ENCODE data around the gene KLK15. TPM values are rescaled to one million over a fixed set of nuclear protein-coding genes. Genes with fewer than 3 reads are reported as not detected.

Gene KLK15
- 1 to 10 TPM in 2 of 3 donors, under 1 TPM in 1; 0.92 to 3.3 (median 2.3) TPM for total RNA-seq
- long read RNA-seq, donor 1, partial matches to known transcripts, result 0 of 2 reads
- long read RNA-seq, donor 1, other reads (novel, unspliced or antisense), result 2 of 2 reads
- long read RNA-seq, donor 2, partial matches to known transcripts, result 1 of 3 reads
- long read RNA-seq, donor 2, other reads (novel, unspliced or antisense), result 2 of 3 reads

GRCh38 chr19:50833117-50833801 is at the start of gene KLK15:
Gene KLK15, minus strand, starts transcription at chr19:50833574. Its CDS starts 2,082 bp downstream, at chr19:50831492.
- Histone ChIP-seq H3K36me3 (ENCODE audit: low read depth) (no peaks in the 10 kb centered on the region), H3K4me3 (no peak within 1 kb of the TSS), H3K9me3 (no peaks in the 10 kb centered on the region), H3K4me1 (ENCODE audit: low read depth) (peaks cover 7% of the 10 kb centered on the region)
- intact Hi-C loops (cut with DNase I, micrococcal nuclease), result no loop called here
- no peak for TF ChIP-seq CTCF (IDR thresholded peaks at IDR 0.05)
- no peak for DNase-seq
- no peak for ATAC-seq

GRCh38 chr19:50882188-50882587 is 48.8 kb upstream of the KLK15 start:
- no peak for TF ChIP-seq CTCF (IDR thresholded peaks at IDR 0.05)
- DNase-seq (no peak), ATAC-seq (no peak)
- Histone ChIP-seq H3K4me3 (no peak overlapping the region), H3K9me3 (no peaks in the 10 kb centered on the region), H3K36me3 (ENCODE audit: low read depth) (no peaks in the 10 kb centered on the region), H3K4me1 (ENCODE audit: low read depth) (peaks cover 2% of the 10 kb centered on the region)
- intact Hi-C loops (cut with DNase I, micrococcal nuclease), result no loop called here

- intact Hi-C loops (cut with DNase I, micrococcal nuclease), result no loop called here
- peaks cover 6% of the 10 kb centered on the region for H3K4me1 ChIP-seq (ENCODE audit: low read depth)
- H3K9me3 ChIP-seq, result no peaks in the 10 kb centered on the region
- no peaks in the 10 kb centered on the region for H3K36me3 ChIP-seq (ENCODE audit: low read depth)
- H3K4me3 ChIP-seq, result no peak overlapping the region
- no peak for TF ChIP-seq CTCF (IDR thresholded peaks at IDR 0.05)
- no peak for DNase-seq
- no peak for ATAC-seq
Observed at GRCh38 chr19:50880241-50880640, 46.9 kb upstream of the KLK15 start.

- H3K4me3 ChIP-seq, result no peak overlapping the region
- ATAC-seq (no peak), DNase-seq (no peak)
- TF ChIP-seq CTCF (IDR thresholded peaks at IDR 0.05), result no peak
- intact Hi-C loops (cut with DNase I, micrococcal nuclease), result no loop called here
- no peaks in the 10 kb centered on the region for H3K36me3 ChIP-seq (ENCODE audit: low read depth)
- no peaks in the 10 kb centered on the region for H3K9me3 ChIP-seq
- peaks cover 6% of the 10 kb centered on the region for H3K4me1 ChIP-seq (ENCODE audit: low read depth)
Observed at GRCh38 chr19:50878851-50879250, 45.5 kb upstream of the KLK15 start.

- ATAC-seq, result peak; percentile 77
- Histone ChIP-seq H3K4me1 (ENCODE audit: low read depth) (peaks cover 6% of the 10 kb centered on the region), H3K9me3 (no peaks in the 10 kb centered on the region), H3K36me3 (ENCODE audit: low read depth) (no peaks in the 10 kb centered on the region), H3K4me3 (no peak overlapping the region)
- no peak for TF ChIP-seq CTCF (IDR thresholded peaks at IDR 0.05)
- peak in 2 of 3 donors; percentile 29 to 54 for DNase-seq
- intact Hi-C loops (cut with DNase I, micrococcal nuclease), result no loop called here
Observed at GRCh38 chr19:50877338-50877737, 44.0 kb upstream of the KLK15 start.

All from mucosa of descending colon (tissue), 3 donors.